NOMO-1 treated with DMSO at 0.1 percent for 48 hours (cell line): ENCODE data around the gene ZNF524.
A peak's percentile ranks its signal among the peaks of the same experiment; 100 is the strongest.

Experiments used
- DNase-seq: peaks from one replicate; lab custom pipeline; 2025; ENCODE audit not compliant: unreplicated experiment; lab: John Stamatoyannopoulos, UW

ZNF524 gene

DNA sequence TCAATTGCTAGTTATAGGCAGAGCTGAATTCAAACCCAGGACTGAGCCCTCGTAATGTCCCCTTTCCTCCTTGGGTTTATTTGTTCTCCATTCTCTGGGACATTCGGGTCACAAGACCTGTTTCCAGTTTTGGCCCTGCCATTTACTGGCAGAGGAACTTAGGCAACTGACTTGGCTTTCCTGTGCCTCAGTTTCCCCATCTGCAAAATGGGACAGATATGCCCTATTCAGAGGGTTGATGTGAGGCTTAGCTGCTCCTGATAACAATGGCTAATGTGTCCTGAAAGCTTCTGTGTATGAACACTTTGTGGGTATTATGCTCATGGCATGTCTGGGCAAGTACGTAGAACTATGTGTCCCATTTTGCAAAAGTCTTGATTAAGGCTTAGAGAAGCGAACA is 996 bp downstream of the ZNF524 start:
- DNase-seq, result no peak

DNA sequence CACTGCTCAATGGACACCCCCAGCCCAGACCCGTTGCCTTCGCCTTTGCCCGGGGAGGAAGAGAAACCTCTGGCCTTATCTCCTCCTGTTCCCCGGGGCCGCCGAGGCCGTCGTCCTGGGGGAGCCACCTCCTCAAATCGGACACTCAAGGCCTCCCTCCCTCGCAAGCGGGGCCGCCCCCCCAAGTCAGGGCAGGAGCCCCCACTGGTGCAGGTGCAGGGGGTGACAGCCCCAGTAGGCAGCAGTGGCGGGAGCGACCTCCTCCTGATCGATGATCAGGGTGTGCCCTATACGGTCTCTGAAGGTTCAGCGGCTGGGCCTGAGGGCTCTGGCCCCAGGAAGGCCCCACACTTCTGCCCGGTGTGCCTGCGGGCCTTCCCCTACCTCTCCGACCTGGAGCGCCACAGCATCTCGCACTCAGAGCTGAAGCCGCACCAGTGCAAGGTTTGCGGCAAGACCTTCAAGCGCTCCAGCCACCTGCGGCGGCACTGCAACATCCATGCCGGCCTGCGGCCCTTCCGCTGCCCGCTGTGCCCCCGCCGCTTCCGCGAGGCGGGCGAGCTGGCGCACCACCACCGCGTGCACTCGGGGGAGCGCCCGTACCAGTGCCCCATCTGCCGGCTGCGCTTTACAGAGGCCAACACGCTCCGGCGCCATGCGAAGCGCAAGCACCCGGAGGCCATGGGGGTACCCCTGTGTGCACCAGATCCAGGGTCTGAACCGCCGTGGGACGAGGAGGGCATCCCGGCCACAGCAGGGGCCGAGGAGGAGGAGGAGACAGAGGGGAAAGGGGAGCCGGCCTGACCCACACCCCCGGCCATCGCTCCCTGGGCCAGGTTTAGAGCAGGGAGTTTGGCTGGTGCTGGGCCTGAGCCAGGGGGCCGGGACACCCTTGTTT is 2.3 kb downstream of the ZNF524 start:
- no peak for DNase-seq

DNA sequence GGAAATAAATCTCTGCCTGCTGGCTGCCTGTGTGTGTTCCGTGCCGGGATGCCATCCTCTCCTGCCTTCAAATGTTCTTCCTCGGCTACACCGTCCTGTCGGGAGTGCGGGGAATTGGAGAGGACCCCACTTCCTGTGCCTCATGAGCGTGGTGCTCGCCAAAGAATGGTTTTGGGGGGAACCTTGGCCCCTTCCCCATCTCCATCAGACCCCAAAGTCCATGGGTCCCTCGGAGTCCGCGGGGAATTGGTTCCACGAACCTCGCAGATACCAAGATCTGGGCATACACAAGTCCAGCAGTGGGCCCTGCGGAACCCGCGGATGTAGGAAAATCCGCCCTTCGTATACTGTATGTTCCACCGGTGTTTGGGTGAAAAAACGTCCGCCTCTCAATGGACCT is 3.0 kb downstream of the ZNF524 start:
- DNase-seq, result no peak

DNA sequence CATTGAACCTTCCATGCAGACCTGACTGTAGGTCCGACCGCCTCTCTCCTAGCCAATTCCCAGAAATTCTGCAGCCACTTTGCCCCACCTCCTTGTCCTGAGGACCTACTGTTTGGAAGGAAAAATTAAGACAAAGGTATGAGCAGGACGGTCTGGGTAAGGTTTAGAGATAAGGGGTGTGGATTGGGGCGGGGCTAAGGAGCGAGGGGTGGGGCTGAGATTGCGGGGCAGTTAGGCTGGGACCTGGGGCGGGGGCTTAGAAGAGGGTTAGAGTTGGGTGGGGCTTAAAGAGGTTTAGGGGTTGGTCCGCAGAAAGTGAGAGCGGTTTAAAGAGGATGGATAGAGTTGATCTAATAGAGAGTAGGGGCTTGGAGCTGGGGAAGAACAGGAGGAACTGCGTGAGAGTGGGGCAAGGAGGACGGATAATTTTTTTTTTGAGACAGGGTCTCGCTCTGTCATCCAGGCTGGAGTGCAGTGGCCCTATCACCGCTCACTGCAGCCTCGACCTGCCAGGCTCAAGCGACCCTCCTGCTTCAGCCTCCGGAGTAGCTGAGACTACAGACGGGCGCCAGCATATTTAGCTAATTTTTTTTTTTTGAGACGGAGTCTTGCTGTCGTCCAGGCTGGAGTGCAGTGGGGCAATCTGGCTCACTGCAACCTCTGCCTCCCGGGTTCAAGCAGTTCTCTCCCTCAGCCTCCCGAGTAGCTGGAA is 3.6 kb downstream of the ZNF524 start:
- DNase-seq, result no peak

DNA sequence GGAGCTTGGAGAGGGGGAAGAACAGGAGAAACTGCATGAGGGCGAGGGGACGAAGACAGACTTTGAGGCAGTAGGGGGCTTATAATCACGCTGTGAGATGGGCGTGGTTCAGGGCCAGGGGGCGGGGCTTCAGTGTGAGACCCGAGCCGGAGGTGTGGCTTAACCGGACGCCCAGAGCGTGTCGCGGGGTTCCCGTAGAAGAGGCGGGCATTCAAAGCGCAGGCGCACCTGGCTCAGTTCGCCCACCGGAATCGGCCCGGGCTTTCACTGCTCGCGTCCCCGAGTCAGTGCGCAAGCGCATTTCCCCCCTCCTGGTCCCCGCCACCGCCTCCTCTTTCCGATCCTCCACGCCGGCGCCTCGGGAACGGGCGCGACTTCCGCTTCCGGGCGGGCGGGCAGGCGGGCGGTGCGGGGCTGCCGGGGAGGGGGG is 5.1 kb downstream of the ZNF524 start:
- peak; percentile 89 for DNase-seq

DNA sequence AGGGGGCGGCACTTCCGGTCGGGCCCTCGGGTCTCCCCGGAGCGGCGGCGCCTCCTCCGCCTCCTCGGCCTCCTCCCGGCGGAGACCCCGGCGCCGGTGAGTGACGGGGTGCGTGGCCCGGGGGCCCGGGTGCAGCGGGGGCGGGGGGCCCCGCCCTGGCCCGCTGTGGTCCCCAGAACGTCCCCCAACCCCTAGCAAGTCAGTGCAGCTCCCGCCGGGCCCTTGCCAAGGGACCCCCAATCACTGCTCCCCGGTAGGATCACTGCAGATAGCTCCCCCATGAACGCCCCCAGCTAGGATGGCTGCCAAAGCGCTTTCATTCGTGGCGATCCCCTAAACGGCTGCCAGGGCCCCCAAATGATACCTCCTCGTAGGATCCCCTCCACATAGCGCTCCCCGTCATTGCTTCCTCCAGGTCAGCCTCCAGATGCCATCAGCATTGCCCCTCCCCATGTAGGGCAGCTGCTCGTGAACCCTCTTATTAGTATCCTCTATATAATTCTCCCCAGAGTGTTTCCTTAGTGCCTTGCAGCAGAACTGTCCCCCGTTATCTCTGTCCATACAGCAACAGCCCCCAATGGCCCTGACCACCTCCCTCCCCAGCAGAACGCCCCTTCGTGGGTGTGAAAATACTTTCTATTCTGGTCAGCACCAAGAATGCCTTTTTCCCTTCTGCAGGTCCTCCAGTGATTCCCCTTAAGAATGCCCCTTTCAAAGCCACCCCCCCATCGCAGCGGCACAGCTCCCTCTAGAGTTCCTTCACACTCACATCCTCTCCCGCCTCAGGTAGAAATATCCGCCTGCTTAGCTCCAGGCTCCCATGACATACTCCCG is 5.8 kb downstream of the ZNF524 start, which contains the start of gene ZNF865:
ZNF865 (plus strand) TSS at position 11 of the 834 bp plus-strand sequence. CDS start 7,972 bp downstream, outside the sequence.
- peak; percentile 61 for DNase-seq

DNA sequence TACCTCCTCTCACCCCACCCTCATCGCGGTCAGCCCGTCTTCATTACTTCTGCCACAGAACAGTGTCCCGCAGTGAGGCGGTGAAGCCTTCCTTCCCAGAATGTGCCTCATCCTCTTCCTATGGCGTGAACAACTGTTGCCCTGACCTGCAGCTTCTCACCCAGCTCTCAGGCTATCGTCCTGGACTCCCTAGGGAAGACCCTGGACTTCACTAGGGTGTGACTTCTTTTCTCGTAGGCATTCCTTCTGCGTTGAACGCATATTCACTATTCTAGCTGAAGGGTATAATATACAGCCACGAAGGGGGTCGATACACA is 6.3 kb downstream of the ZNF524 start:
- no peak for DNase-seq

DNA sequence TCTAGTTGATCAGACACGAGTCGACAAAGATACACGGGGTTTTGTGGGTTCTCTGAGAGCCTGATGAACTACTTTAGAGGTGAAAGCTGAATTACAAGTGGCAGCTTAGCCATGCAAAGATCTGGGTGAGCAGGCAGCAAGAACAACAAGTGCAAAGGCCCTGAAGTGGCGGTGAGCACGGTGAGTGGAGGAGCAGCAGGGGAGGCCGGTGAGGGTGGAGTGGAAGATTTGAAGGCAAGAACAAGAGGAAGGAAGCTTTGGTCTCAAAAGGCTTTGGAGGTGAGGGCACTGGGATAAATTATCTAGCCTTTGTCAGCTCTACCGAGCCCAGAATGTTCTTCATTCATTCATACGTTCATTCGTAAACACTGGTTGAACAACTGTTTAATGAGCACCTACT is 6.7 kb downstream of the ZNF524 start:
- no peak for DNase-seq

DNA sequence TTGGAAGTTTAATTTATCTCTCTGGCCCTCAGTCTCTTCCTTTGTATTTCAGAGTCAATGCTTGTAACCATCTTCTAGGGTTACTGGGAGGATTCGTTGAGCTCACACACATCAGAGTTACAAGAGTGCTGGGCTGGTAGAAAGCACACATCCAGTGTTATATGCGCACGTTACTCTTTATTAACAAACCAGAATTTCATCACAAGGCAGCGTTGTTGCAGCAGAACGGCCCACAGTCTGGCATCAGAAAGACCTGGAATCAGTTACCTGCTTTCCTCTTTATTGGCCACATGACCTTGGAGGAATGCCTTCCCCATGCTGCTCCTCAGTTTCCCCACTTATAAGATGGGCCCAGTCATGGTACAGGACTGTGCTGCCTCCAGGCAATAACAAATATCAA is 9.2 kb downstream of the ZNF524 start:
- no peak for DNase-seq

DNA sequence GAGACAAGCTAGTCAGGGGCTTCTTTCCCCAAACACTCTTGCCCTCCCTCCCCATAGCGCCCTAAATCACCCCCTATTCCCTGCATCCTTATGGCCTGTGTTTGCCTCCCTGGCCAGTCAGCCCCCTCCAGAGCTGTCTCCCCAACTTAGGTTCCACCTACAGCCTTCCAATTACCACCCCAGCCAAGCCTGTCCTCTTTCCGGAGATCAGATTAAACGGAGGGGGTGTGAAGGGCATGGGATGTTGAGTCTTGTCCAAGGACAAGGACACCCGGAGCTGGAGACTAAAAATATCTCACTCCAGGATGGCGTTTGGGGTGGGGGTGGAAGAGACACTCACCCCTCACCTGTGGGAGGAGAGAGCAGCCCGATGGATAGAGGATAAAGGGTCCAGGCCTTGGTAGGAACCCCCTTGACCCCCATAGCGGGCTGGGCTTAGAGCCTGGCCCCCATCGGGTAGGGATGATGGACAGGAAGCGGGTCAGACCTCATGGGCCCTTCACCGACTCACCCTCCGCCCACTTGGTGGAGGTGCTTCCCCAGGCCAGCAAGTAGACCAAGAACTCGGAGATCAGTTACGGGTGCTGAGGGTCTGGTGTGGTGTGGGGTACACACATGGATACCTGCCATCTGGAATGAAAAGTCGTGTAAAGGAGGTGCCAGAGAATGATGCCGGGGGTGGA is 11.4 kb downstream of the ZNF524 start:
- DNase-seq, result no peak

DNA sequence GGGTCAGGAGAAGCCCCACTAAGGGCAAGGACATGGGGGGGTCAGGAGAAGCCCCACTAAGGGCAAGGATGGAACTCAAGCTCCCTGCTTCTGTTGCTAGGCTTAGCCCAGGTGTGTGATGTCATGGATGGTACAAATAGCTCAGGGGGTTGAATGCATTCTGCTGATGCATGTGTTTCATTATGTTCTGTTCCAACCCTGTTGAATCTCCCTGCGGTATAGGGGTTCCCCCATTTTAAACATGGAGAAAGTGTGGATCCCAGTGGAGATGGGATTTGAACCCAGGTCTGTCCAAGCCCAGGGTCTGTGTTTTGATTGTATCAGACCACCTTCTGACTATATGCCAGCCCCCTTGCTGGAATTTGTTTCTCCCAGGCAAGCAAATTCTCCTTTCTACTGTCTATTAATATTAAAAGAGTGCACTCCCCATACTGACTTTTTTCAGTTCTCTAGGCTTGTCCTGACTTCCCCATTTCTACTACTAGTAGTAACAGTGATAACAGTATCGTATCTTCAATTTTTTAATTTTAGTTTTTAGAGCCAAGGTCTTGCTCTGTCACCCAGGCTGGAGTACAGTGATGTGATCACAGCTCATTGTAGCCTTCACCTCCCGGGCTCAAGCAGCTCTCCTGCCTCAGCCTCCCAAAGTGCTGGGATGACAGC is 12.0 kb downstream of the ZNF524 start:
- peak; percentile 14 for DNase-seq

DNA sequence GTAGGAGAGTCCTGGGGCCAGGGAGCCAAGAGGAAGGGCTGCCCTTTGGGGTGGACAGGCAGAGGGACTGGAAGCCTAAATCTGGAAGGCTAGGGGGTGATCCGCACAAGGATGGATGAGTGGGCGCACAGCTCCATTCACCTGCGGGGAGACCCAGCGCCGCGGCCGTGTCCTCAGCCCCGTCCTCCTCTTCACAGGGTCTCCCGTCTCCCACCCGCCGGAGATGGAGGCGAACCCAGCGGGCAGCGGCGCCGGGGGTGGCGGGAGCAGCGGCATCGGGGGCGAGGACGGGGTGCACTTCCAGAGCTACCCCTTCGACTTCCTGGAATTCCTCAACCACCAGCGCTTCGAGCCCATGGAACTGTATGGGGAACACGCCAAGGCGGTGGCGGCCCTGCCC is 13.3 kb downstream of the ZNF524 start:
- no peak for DNase-seq

DNA sequence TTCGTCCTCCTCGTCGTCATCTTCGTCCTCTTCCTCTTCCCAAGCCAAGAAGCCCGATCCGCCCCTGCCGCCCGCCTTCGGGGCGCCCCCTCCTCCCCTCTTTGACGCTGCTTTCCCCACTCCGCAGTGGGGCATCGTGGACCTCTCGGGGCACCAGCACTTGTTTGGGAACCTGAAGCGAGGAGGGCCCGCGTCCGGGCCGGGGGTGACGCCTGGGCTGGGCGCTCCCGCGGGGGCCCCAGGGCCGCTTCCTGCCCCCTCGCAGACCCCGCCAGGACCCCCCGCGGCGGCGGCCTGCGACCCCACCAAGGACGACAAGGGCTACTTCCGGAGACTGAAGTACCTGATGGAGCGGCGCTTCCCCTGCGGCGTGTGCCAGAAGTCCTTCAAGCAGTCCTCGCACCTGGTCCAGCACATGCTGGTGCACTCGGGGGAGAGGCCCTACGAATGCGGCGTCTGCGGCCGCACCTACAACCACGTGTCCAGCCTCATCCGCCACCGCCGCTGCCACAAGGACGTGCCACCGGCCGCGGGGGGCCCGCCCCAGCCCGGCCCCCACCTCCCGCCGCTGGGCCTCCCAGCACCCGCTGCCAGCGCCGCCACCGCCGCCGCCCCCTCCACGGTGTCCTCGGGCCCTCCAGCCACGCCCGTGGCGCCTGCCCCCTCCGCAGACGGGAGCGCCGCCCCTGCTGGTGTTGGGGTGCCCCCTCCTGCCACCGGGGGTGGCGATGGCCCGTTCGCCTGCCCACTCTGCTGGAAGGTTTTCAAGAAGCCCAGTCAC is 14.0 kb downstream of the ZNF524 start:
- no peak for DNase-seq

DNA sequence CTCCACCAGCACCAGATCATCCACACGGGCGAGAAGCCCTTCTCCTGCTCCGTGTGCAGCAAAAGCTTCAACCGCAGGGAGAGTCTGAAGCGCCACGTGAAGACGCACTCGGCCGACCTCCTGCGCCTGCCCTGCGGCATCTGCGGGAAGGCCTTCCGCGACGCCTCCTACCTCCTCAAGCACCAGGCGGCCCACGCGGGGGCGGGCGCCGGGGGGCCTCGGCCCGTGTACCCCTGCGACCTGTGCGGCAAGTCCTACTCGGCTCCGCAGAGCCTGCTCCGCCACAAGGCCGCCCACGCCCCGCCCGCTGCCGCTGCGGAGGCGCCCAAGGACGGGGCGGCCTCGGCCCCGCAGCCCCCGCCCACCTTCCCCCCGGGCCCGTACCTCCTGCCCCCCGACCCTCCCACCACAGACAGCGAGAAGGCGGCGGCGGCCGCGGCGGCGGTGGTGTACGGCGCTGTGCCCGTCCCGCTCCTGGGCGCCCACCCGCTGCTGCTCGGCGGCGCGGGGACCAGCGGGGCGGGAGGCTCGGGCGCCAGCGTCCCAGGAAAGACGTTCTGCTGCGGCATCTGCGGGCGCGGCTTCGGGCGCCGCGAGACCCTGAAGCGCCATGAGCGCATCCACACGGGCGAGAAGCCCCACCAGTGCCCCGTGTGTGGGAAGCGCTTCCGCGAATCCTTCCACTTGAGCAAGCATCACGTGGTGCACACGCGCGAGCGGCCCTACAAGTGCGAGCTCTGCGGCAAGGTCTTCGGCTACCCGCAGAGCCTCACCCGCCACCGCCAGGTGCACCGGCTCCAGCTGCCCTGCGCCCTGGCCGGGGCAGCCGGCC is 14.8 kb downstream of the ZNF524 start:
- DNase-seq, result no peak

DNA sequence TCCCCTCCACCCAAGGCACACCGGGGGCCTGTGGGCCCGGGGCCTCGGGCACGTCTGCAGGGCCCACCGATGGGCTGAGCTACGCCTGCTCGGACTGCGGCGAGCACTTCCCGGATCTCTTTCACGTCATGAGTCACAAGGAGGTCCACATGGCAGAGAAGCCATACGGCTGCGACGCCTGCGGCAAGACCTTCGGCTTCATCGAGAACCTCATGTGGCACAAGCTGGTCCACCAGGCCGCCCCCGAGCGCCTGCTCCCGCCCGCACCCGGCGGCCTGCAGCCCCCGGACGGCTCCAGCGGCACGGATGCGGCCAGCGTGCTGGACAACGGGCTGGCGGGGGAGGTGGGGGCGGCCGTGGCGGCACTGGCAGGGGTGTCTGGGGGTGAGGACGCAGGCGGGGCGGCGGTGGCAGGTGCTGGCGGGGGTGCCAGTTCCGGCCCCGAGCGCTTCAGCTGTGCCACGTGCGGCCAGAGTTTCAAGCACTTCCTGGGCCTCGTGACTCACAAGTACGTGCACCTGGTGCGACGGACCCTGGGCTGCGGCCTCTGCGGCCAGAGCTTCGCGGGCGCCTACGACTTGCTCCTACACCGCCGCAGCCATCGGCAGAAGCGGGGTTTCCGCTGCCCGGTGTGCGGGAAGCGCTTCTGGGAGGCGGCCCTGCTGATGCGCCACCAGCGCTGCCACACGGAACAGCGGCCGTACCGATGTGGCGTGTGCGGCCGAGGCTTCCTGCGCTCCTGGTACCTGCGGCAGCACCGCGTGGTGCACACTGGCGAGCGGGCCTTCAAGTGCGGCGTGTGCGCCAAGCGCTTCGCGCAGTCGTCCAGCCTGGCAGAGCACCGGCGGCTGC is 15.7 kb downstream of the ZNF524 start:
- no peak for DNase-seq

DNA sequence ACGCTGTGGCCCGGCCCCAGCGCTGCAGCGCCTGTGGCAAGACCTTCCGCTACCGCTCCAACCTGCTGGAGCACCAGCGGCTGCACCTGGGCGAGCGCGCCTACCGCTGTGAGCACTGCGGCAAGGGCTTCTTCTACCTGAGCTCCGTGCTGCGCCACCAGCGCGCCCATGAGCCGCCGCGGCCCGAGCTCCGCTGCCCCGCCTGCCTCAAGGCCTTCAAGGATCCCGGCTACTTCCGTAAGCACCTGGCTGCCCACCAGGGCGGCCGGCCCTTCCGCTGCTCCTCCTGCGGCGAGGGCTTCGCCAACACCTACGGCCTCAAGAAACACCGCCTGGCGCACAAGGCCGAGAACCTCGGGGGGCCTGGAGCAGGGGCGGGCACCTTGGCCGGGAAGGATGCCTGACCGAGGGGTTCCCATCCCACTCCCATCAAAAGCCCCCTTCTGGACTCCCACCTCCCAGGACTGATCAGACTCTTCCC is 16.3 kb downstream of the ZNF524 start:
- DNase-seq, result no peak

DNA sequence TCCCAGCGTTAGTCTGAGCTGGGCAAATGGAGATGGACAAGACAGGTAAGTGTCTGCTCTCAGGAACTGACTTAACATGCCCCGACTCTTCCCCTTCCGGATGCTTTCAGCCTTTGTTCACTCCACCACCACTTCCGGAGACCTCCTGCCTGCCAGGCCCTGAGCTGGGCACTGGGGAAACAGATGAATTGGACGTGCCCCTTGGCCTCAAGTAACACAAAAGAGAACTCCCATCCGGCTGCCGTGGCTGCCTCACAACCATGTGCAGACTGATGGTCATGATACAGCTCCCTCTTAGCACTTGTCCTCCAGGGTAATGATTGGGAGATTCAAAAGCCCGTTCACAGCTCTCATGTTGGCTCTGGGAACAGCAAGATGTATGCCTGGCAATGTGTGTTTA is 17.3 kb downstream of the ZNF524 start:
- DNase-seq, result no peak

DNA sequence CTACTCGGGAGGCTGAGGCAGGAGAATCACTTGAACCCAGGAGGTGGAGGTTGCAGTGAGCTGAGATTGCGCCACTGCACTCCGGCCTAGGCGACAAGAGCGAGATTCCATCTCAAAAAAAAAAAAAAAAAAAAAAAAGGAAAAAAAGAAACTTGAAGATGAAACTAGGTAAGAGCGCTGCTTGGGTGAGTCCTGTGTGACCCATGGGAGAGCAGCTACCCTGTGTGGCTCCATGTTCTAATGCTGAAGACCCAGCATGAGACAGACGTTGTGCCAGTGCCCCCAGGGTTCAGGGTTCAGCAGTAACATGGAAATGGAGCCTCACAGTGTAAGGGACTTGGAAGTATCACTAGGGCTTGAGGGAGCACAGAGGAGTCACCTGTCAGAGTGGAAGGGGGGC is 18.3 kb downstream of the ZNF524 start:
- no peak for DNase-seq
